C4-2B (cell line): ENCODE measurements around the gene OR14I1.

Experiments
- H3K27ac ChIP-seq: fragments of 450-650 bp; 2 replicates; pipeline ENCODE4 v1.5.1; 2017
- CTCF ChIP-seq: fragments of 450-650 bp; conservative IDR thresholded peaks from 2 replicates; pipeline ENCODE4 v1.5.1; 2017; ENCODE audit warnings: mild to moderate bottlenecking
- ZFX ChIP-seq: fragments of 450-650 bp; IDR thresholded peaks from 2 replicates; pipeline ENCODE4 v1.6.1; 2017

OR14I1 gene

GRCh38 chr1:248702714-248703113 is at the start of gene OR14I1:
OR14I1 (minus strand) TSS chr1:248702766.
- TF ChIP-seq CTCF (no peak), ZFX (no peak)

GRCh38 chr1:248751635-248752034 is 49.1 kb upstream of the OR14I1 start:
- no peak for TF ChIP-seq ZFX
- TF ChIP-seq CTCF, result no peak

More at GRCh38 chr1:248702714-248703113, at the start of gene OR14I1:
- H3K27ac ChIP-seq, result no peak within 1 kb of the TSS

GRCh38 chr1:248751142-248751541 is 48.6 kb upstream of the OR14I1 start:
- TF ChIP-seq ZFX, result no peak
- TF ChIP-seq CTCF, result no peak
- H3K27ac ChIP-seq, result no peak overlapping the region

More at GRCh38 chr1:248751635-248752034, 49.1 kb upstream of the OR14I1 start:
- H3K27ac ChIP-seq, result no peak overlapping the region

DNA sequence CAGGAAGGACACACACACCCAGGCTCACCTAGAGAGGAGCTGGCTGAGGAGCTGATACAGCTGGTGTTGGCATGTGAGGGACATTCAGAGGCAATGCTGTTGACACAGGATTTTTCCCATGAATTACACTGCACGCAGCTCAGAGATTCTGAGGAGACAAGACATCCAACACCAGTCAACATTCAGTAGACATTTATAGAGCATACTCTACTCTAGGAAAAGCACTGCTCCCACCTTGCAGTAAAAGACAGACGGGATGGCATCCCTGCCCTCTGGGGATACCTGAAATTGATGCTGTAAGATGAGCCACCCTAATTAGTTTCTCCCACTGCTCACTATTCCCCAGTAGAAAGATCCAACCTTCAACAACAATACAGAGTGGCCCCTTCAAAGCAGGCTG is 47.9 kb upstream of the OR14I1 start:
- no peak for TF ChIP-seq ZFX
- TF ChIP-seq CTCF, result no peak
- no peak overlapping the region for H3K27ac ChIP-seq

DNA sequence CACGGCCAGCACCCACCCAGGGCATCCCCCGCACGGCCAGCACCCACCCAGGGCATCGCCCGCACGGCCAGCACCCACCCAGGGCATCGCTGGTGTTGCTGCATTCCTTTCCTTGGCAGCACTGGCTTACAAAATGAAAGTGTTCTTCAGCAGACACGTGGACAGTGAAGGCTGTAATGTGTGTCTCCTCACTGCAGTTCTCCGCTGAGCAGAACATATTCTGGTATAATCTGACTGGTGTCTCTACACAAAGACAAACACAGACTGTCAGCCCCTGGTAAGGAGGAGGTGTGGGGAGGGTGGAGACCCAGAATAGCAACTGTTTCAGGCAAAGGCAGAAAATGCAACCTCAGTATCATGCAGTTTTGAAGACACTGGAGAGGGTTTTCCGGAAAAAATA is 45.6 kb upstream of the OR14I1 start:
- no peak overlapping the region for H3K27ac ChIP-seq
- TF ChIP-seq CTCF (no peak), ZFX (no peak)

- no peak for TF ChIP-seq CTCF
- TF ChIP-seq ZFX, result no peak
- H3K27ac ChIP-seq, result no peak overlapping the region
Observed at GRCh38 chr1:248740876-248741275, 38.3 kb upstream of the OR14I1 start.

DNA sequence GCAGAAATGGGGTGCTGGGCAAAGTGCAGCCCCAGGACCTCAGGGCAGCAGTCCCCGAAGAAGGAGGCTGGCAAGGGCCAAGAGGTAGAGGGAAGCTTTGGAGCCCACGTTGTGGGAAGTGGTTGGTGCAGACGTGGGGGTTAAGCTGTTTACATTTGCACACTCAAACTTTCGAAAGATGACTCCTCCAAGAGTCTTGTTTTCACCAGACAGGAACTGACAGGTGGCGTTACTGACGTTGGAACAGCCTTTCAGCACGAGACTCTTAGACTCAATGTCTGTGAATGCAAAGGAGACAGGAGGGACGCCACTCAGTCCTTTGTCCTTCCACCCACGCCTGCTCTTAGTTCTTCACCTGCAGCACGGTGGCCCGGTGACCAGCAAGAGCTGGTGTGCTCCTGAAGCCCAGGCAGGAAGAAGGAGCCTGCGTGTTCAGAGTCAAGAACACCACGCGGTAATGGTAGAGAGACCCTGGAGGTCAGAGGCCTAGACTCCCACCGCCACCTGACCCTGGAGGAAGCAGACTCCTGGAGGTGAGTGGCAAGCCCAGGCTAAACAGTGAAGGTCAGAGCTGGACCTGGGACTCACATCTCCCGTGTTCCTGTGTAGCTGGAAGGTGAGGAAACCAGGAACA is 37.1 kb upstream of the OR14I1 start:
- no peak overlapping the region for H3K27ac ChIP-seq

More for the DNA sequence above, 37.1 kb upstream of the OR14I1 start:
- TF ChIP-seq CTCF (no peak), ZFX (no peak)
